Keratinocyte (primary cell): ENCODE measurements around the gene ZNF236. TPM values are rescaled to one million over a fixed set of nuclear protein-coding genes. Genes with fewer than 3 reads are reported as not detected.

ENCODE experiments used
- DNase-seq: peaks from one replicate; pipeline ENCODE4 v3.0.0-alpha.2; 2011; ENCODE audit warnings: low read depth, missing footprints, low spot score
- FAIRE-seq: peaks from 2 replicates; lab custom pipeline; 2011; peaks lifted over from hg19 to GRCh38; lab: Jason Lieb, UNC
- H2AFZ ChIP-seq: 2 replicates; pipeline ENCODE4 v1.6.0; 2012; ENCODE audit warnings: low read length, control low read depth, inconsistent platforms; ENCODE audit not compliant: control insufficient read depth
- H3K27ac ChIP-seq: 2 replicates; pipeline ENCODE4 v1.5.1; 2011; ENCODE audit warnings: low read length; ENCODE audit not compliant: control insufficient read depth, insufficient read depth
- H3K27me3 ChIP-seq: 3 replicates; pipeline ENCODE4 v1.6.0; 2011; ENCODE audit warnings: low read length; ENCODE audit not compliant: control insufficient read depth, insufficient read depth; ENCODE audit errors: extremely low read depth
- H3K36me3 ChIP-seq, 2 experiments: 2 replicates in 1 of 2; 3 replicates in 1 of 2; pipeline ENCODE4 v1.5.1; 2011; ENCODE audit warnings: low read length in 2 of 2, mild to moderate bottlenecking in 1 of 2; ENCODE audit not compliant: control insufficient read depth in 2 of 2, insufficient read depth in 2 of 2; ENCODE audit errors: extremely low read depth in 1 of 2
- H3K4me1 ChIP-seq: 3 replicates; pipeline ENCODE4 v1.5.1; 2011; ENCODE audit warnings: low read length; ENCODE audit not compliant: control insufficient read depth, insufficient read depth; ENCODE audit errors: extremely low read depth
- H3K4me2 ChIP-seq: 3 replicates; pipeline ENCODE4 v1.6.0; 2011; ENCODE audit warnings: low read depth, low read length; ENCODE audit not compliant: control insufficient read depth, insufficient read depth; ENCODE audit errors: extremely low read depth
- H3K4me3 ChIP-seq, 3 experiments: fragments of 200-600 bp in 1 of 3; sonication (generic) in 1 of 3; 2 replicates in 2 of 3; 3 replicates in 1 of 3; pipeline ENCODE4 v1.5.1; 2011 to 2016; ENCODE audit warnings: low read length in 3 of 3, mild to moderate bottlenecking in 3 of 3, control low read depth in 2 of 3, inconsistent platforms in 1 of 3, low read depth in 1 of 3, mixed read lengths in 1 of 3, mixed run types in 1 of 3, moderate library complexity in 1 of 3; ENCODE audit not compliant: control insufficient read depth in 2 of 3, insufficient read depth in 2 of 3; ENCODE audit errors: extremely low read depth in 1 of 3
- H3K79me2 ChIP-seq: 2 replicates; pipeline ENCODE4 v1.6.0; 2012; ENCODE audit warnings: low read length; ENCODE audit not compliant: control insufficient read depth, insufficient read depth
- H3K9ac ChIP-seq: 3 replicates; pipeline ENCODE4 v1.6.0; 2011; ENCODE audit warnings: low read length; ENCODE audit not compliant: control insufficient read depth, insufficient read depth; ENCODE audit errors: extremely low read depth
- H3K9me1 ChIP-seq: 3 replicates; pipeline ENCODE4 v1.6.0; 2011; ENCODE audit warnings: low read length; ENCODE audit not compliant: control insufficient read depth, insufficient read depth; ENCODE audit errors: extremely low read depth
- H3K9me3 ChIP-seq: 2 replicates; pipeline ENCODE4 v1.5.1; 2012; ENCODE audit warnings: low read depth, low read length; ENCODE audit not compliant: control insufficient read depth
- H4K20me1 ChIP-seq: 3 replicates; pipeline ENCODE4 v1.6.0; 2011; ENCODE audit warnings: low read length; ENCODE audit not compliant: control insufficient read depth, insufficient read depth; ENCODE audit errors: extremely low read depth
- CTCF ChIP-seq, 3 experiments: IDR thresholded peaks in 1 of 3; conservative IDR thresholded peaks in 1 of 3; optimal IDR thresholded peaks in 1 of 3; 2 replicates in 2 of 3; 3 replicates in 1 of 3; pipeline versions ENCODE3 to v1.5.1; 2011; ENCODE audit warnings: low read length in 3 of 3, mild to moderate bottlenecking in 3 of 3, moderate library complexity in 2 of 3, control low read depth in 1 of 3, inconsistent platforms in 1 of 3; ENCODE audit not compliant: insufficient read depth in 2 of 3; ENCODE audit errors: extremely low read depth in 1 of 3
- EZH2 ChIP-seq: IDR thresholded peaks from one replicate; pipeline ENCODE4 v1.6.1; 2012; ENCODE audit warnings: inconsistent platforms, mild to moderate bottlenecking, low read length, moderate library complexity
- dilution Hi-C: fragments of 300-500 bp; cut with MboI; formaldehyde crosslinking; loops from one replicate; pipeline ENCODE4 v1.7.0; 2020; ENCODE audit warnings: low sequenced_read_pairs; ENCODE audit not compliant: extremely low pct_ligation_motif_present
- polyA plus RNA-seq, 5 experiments: library from polyadenylated mRNA; depleted of rRNA in 3 of 5; stranded (reverse) in 3 of 5; stranded (forward) in 1 of 5; unstranded in 1 of 5; fragments of >200 nt; gene quantifications; 1 replicate in 1 of 5; 2 replicates in 3 of 5; 3 replicates in 1 of 5; pipeline versions ENCODE4 v1.2.1 to v1.2.3, GENCODE V29; 2011 to 2012; ENCODE audit warnings: missing spikeins in 2 of 5, low read depth in 1 of 5, low replicate concordance in 1 of 5

ZNF236 gene
- polyA plus RNA-seq, 1 donor (not counting 4 experiments of a cell fraction or from before 2014, with no cell fraction given) = 4.5 TPM

- no peak overlapping the region for H3K27ac ChIP-seq
- H3K4me3 ChIP-seq = no peak overlapping the region
- H3K9me1 ChIP-seq = peaks cover 10% of the 10 kb centered on the region
- H3K36me3 ChIP-seq = peaks cover 9 to 38% of the 10 kb centered on the region in 2 experiments
- no peak overlapping the region for H3K4me2 ChIP-seq
- H3K9ac ChIP-seq = no peak overlapping the region
- no peaks in the 10 kb centered on the region for H3K27me3 ChIP-seq
- no peak overlapping the region for H2AFZ ChIP-seq
- TF ChIP-seq EZH2 (no peak), CTCF (optimal IDR thresholded peaks at IDR 0.05 in 1 of 3, IDR thresholded peaks at IDR 0.05 in 1 of 3, conservative IDR thresholded peaks at IDR 0.05 in 1 of 3; ENCODE audit: extremely low read depth in 1 of 3, insufficient read depth in 2 of 3, low read length in 3 of 3) (no peak)
- DNase-seq = no peak
- peaks cover 14% of the 10 kb centered on the region for H3K4me1 ChIP-seq
- no peak for FAIRE-seq
- peaks cover 7% of the 10 kb centered on the region for H3K79me2 ChIP-seq
- no peaks in the 10 kb centered on the region for H3K9me3 ChIP-seq
- dilution Hi-C loops = no loop called here
- H4K20me1 ChIP-seq = peaks cover 15% of the 10 kb centered on the region
Measured at GRCh38 chr18:77013811-77014521, 191.6 kb downstream of the ZNF236 start.

GRCh38 chr18:77014538-77014937 lies 192.2 kb downstream of the ZNF236 start:
- Histone ChIP-seq H3K4me2 (no peak overlapping the region), H3K4me3 (no peak overlapping the region), H3K9me3 (no peaks in the 10 kb centered on the region), H2AFZ (no peak overlapping the region), H3K9me1 (peaks cover 10% of the 10 kb centered on the region), H3K36me3 (peaks cover 7 to 38% of the 10 kb centered on the region in 2 experiments), H3K27ac (no peak overlapping the region), H3K27me3 (no peaks in the 10 kb centered on the region), H4K20me1 (peaks cover 15% of the 10 kb centered on the region), H3K4me1 (peaks cover 14% of the 10 kb centered on the region), H3K79me2 (peaks cover 7% of the 10 kb centered on the region), H3K9ac (no peak overlapping the region)
- FAIRE-seq (no peak), DNase-seq (no peak)
- TF ChIP-seq CTCF (optimal IDR thresholded peaks at IDR 0.05 in 1 of 3, IDR thresholded peaks at IDR 0.05 in 1 of 3, conservative IDR thresholded peaks at IDR 0.05 in 1 of 3; ENCODE audit: extremely low read depth in 1 of 3, insufficient read depth in 2 of 3, low read length in 3 of 3) (no peak), EZH2 (no peak)
- dilution Hi-C loops = no loop called here
